ENCODE results near the gene CRIP3. TPM values are rescaled to one million over a fixed set of nuclear protein-coding genes. Genes with fewer than 3 reads are reported as not detected.

Gene CRIP3
- total RNA-seq, 1 donor from 2014 or later = 0.69 TPM

DNA sequence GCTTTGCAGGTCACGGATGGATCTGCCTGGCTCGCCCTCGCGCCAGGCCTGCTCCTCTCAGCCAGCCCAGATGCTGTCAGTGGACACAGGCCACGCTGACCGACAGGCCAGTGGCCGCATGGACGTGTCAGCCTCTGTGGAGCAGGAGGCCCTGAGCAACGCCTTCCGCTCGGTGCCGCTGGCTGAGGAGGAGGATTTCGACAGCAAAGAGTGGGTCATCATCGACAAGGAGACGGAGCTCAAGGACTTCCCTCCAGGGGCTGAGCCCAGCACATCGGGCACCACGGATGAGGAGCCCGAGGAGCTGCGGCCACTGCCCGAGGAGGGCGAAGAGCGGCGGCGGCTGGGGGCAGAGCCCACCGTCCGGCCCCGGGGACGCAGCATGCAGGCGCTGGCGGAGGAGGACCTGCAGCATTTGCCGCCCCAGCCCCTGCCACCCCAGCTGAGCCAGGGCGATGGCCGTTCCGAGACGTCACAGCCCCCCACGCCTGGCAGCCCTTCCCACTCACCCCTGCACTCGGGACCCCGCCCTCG, 45.8 kb downstream of the CRIP3 start:
- Mint-ChIP-seq H3K27me3 (ENCODE audit: unreplicated experiment) (peaks cover 21% of the 10 kb centered on the region), H3K27ac (ENCODE audit: unreplicated experiment) (no peak overlapping the region), H3K4me1 (ENCODE audit: low read depth, unreplicated experiment) (peaks cover 14% of the 10 kb centered on the region), H3K9me3 (ENCODE audit: unreplicated experiment) (peaks cover 16% of the 10 kb centered on the region), H3K36me3 (ENCODE audit: unreplicated experiment) (no peaks in the 10 kb centered on the region), H3K4me3 (ENCODE audit: unreplicated experiment) (no peak overlapping the region)
- TF ChIP-seq, protein P1, sequence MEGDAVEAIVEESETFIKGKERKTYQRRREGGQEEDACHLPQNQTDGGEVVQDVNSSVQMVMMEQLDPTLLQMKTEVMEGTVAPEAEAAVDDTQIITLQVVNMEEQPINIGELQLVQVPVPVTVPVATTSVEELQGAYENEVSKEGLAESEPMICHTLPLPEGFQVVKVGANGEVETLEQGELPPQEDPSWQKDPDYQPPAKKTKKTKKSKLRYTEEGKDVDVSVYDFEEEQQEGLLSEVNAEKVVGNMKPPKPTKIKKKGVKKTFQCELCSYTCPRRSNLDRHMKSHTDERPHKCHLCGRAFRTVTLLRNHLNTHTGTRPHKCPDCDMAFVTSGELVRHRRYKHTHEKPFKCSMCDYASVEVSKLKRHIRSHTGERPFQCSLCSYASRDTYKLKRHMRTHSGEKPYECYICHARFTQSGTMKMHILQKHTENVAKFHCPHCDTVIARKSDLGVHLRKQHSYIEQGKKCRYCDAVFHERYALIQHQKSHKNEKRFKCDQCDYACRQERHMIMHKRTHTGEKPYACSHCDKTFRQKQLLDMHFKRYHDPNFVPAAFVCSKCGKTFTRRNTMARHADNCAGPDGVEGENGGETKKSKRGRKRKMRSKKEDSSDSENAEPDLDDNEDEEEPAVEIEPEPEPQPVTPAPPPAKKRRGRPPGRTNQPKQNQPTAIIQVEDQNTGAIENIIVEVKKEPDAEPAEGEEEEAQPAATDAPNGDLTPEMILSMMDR (IDR thresholded peaks at IDR 0.05; ENCODE audit: partially characterized antibody, unreplicated experiment) = no peak
- no peak for DNase-seq

DNA sequence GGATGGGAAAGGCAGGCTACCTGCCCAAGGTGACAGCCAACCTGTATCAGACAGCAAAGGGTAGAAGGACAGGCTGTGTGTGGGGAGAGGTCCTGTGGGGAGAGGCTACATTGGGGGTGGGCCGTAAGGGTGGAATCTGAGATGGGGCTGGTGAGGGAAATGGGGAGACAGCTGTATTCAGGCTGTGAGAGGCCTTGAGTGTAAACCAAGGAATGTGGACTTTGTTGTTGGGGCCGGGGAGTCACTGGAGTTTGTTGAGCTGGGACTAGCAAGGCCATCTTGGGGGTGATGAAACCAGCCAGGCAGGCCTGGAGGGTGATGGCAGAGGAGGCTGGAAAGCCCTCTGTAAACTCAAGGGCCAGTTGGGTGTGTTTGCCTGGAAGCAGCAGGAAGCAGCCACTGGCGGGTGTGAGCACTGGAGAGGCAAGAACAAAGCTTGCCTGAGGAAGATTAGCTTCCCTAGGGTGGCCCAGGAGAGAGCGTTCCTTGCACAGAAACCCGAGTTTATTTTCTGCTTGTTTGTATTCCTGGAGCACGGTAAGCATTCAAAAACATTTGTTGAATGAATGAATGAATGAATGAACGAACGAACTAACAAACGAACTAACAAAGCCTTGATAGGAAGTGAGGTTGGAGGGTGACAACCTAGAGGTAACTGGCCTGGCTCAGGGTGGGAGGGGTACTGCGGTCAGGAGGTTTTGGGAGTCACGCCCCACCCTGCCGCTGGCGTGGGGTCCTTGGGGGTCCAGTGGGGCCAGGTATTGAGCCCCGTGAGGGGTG, 46.4 kb downstream of the CRIP3 start:
- H3K4me3 Mint-ChIP-seq (ENCODE audit: unreplicated experiment) = no peak overlapping the region
- DNase-seq = no peak
- peaks cover under 1% of the 10 kb centered on the region for H3K36me3 Mint-ChIP-seq (ENCODE audit: unreplicated experiment)
- TF ChIP-seq, protein P1 (IDR thresholded peaks at IDR 0.05; ENCODE audit: partially characterized antibody, unreplicated experiment) = no peak
- peaks cover 8% of the 10 kb centered on the region for H3K4me1 Mint-ChIP-seq (ENCODE audit: low read depth, unreplicated experiment)
- peaks cover 21% of the 10 kb centered on the region for H3K27me3 Mint-ChIP-seq (ENCODE audit: unreplicated experiment)
- peaks cover 13% of the 10 kb centered on the region for H3K9me3 Mint-ChIP-seq (ENCODE audit: unreplicated experiment)
- no peak overlapping the region for H3K27ac Mint-ChIP-seq (ENCODE audit: unreplicated experiment)

DNA sequence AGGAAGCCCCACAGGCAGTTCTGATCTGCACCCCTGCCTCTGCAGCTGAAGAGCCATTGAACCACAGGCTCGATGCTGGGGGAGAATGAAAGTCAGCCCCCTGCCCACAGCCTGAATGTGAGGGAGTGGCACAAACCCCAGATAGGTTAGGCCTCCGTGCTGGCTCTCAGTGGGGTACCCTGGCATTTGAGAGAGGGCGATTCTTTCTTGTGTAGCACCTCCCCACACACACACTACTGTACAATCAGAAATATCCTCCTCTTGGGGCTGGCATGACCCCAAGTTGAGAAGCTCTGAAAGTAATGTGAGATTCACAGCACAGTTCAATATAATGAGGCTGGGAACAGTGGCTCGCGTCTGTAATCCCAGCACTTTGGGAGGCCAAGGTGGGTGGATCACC, 47.4 kb downstream of the CRIP3 start:
- TF ChIP-seq, protein P1 (IDR thresholded peaks at IDR 0.05; ENCODE audit: partially characterized antibody, unreplicated experiment) = no peak
- DNase-seq = no peak

DNA sequence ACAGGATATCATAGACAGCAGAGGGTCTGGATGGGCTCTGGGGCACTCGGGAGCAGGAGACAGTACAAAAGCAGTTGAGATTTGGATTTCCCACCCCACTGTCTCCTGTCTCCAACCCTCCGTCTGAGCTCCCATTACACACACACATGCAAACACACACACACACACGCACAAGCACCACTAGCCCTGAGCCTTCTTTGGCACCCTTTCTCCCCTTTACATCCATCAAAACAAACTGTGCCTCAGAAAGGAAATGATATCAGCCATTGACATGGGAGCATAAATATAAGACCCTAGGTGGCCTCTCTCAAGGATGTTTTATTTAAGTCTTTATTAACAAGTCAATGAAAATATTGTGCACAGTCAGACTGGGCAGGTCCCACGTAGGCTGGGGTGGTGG, 47.8 kb downstream of the CRIP3 start:
- Mint-ChIP-seq H3K9me3 (ENCODE audit: unreplicated experiment) (peaks cover 11% of the 10 kb centered on the region), H3K4me1 (ENCODE audit: low read depth, unreplicated experiment) (peaks cover under 1% of the 10 kb centered on the region), H3K36me3 (ENCODE audit: unreplicated experiment) (peaks cover 8% of the 10 kb centered on the region), H3K27me3 (ENCODE audit: unreplicated experiment) (peaks cover 19% of the 10 kb centered on the region), H3K4me3 (ENCODE audit: unreplicated experiment) (no peak overlapping the region), H3K27ac (ENCODE audit: unreplicated experiment) (no peak overlapping the region)
- no peak for DNase-seq
- TF ChIP-seq, protein P1 (IDR thresholded peaks at IDR 0.05; ENCODE audit: partially characterized antibody, unreplicated experiment) = no peak

More for the DNA sequence above, 47.4 kb downstream of the CRIP3 start:
- no peak overlapping the region for H3K27ac Mint-ChIP-seq (ENCODE audit: unreplicated experiment)
- H3K4me1 Mint-ChIP-seq (ENCODE audit: low read depth, unreplicated experiment) = peaks cover 3% of the 10 kb centered on the region
- peaks cover 7% of the 10 kb centered on the region for H3K36me3 Mint-ChIP-seq (ENCODE audit: unreplicated experiment)
- H3K4me3 Mint-ChIP-seq (ENCODE audit: unreplicated experiment) = no peak overlapping the region
- peaks cover 9% of the 10 kb centered on the region for H3K9me3 Mint-ChIP-seq (ENCODE audit: unreplicated experiment)
- H3K27me3 Mint-ChIP-seq (ENCODE audit: unreplicated experiment) = peaks cover 18% of the 10 kb centered on the region

Data from glutamatergic neuron (in vitro differentiated cells).